IMR-90 (cell line): ENCODE measurements around the gene ARMC8. TPM values are rescaled to one million over a fixed set of nuclear protein-coding genes. Genes with fewer than 3 reads are reported as not detected.

Source experiments
- ATAC-seq: fragments of 200-7000 bp; cut with Tn5 transposase; 2 replicates; pipeline ENCODE4 v1.9.1; 2020; ENCODE audit warnings: low read depth, mild to moderate bottlenecking, moderate library complexity
- BruUV-seq: library from RNA; stranded (reverse); fragments of 400-500 nt; replicated peaks from 2 replicates; lab custom pipeline; 2021; lab: Mats Ljungman, UMichigan
- CTCF ChIA-PET: fragments of 300-600 bp; formaldehyde crosslinking; extraction: SDS; loops from one replicate; lab custom pipeline; 2021; ENCODE audit warnings: antibody characterized with exemption; lab: Yijun Ruan, JAX
- POLR2A ChIA-PET: fragments of 300-600 bp; sonication (Branson Sonifier 250); formaldehyde crosslinking; loops from one replicate; lab custom pipeline; 2022; ENCODE audit warnings: antibody characterized with exemption; ENCODE audit not compliant: unreplicated experiment; lab: Charles Lee
- DNase-seq: peaks from one replicate; pipeline ENCODE4 v3.0.0; 2013
- H2AFZ ChIP-seq: replicated peaks from 2 replicates; pipeline ENCODE3; 2013; ENCODE audit warnings: low read length, mild to moderate bottlenecking; ENCODE audit not compliant: poor library complexity
- H2AK5ac ChIP-seq: 2 replicates; pipeline ENCODE4 v1.6.1; 2013; ENCODE audit warnings: low read depth, low read length, inconsistent platforms
- H2AK9ac ChIP-seq: replicated peaks from 2 replicates; pipeline ENCODE3; 2013; ENCODE audit warnings: mild to moderate bottlenecking, low read depth, low read length, moderate library complexity; ENCODE audit not compliant: poor library complexity
- H2BK120ac ChIP-seq: 2 replicates; pipeline ENCODE4 v1.6.1; 2013; ENCODE audit warnings: low read depth, low read length, inconsistent platforms
- H2BK15ac ChIP-seq: 3 replicates; pipeline ENCODE4 v1.6.1; 2013; ENCODE audit warnings: low read depth, low read length, inconsistent platforms
- H2BK20ac ChIP-seq: 2 replicates; pipeline ENCODE4 v1.6.1; 2013; ENCODE audit warnings: low read depth, mild to moderate bottlenecking, inconsistent platforms, low read length, moderate library complexity
- H2BK5ac ChIP-seq: 2 replicates; pipeline ENCODE4 v1.6.1; 2013; ENCODE audit warnings: mild to moderate bottlenecking, low read depth, low read length, inconsistent platforms; ENCODE audit not compliant: poor library complexity, severe bottlenecking
- H3K14ac ChIP-seq: replicated peaks from 2 replicates; pipeline ENCODE4 v1.6.1; 2013; ENCODE audit warnings: low read depth, low read length, inconsistent platforms
- H3K18ac ChIP-seq: 2 replicates; pipeline ENCODE4 v1.6.1; 2013; ENCODE audit warnings: low read depth, low read length, control low read depth
- H3K23ac ChIP-seq: 2 replicates; pipeline ENCODE4 v1.6.1; 2013; ENCODE audit warnings: low read depth, low read length, inconsistent platforms
- H3K27ac ChIP-seq: 2 replicates; pipeline ENCODE4 v1.5.1; 2013; ENCODE audit warnings: mild to moderate bottlenecking, control low read depth, low read length; ENCODE audit not compliant: insufficient read depth
- H3K27me3 ChIP-seq: 2 replicates; pipeline ENCODE4 v1.6.1; 2013; ENCODE audit warnings: low read length; ENCODE audit not compliant: control insufficient read depth, insufficient read depth
- H3K36me3 ChIP-seq: 2 replicates; pipeline ENCODE4 v1.6.1; 2013; ENCODE audit warnings: low read length, mixed read lengths; ENCODE audit not compliant: control insufficient read depth, insufficient read depth
- H3K4ac ChIP-seq: 2 replicates; pipeline ENCODE4 v1.6.1; 2013; ENCODE audit warnings: low read depth, low read length, inconsistent platforms
- H3K4me1 ChIP-seq: 2 replicates; pipeline ENCODE4 v1.6.1; 2013; ENCODE audit warnings: low read length, mixed read lengths; ENCODE audit not compliant: control insufficient read depth, insufficient read depth
- H3K4me2 ChIP-seq: 2 replicates; pipeline ENCODE4 v1.6.1; 2013; ENCODE audit warnings: low read depth, mild to moderate bottlenecking, control low read depth, low read length, moderate library complexity
- H3K4me3 ChIP-seq: 2 replicates; pipeline ENCODE4 v1.5.1; 2013; ENCODE audit warnings: low read depth, mild to moderate bottlenecking, control low read depth, low read length, moderate library complexity; ENCODE audit not compliant: insufficient read depth
- H3K56ac ChIP-seq: 2 replicates; pipeline ENCODE4 v1.6.1; 2013; ENCODE audit warnings: low read length, inconsistent platforms; ENCODE audit not compliant: insufficient read depth; ENCODE audit errors: extremely low read depth
- H3K79me1 ChIP-seq, 2 experiments: 2 replicates each; pipeline ENCODE4 v1.6.1; 2013; ENCODE audit warnings: low read length in 2 of 2, inconsistent platforms in 1 of 2, low read depth in 1 of 2
- H3K9ac ChIP-seq: 2 replicates; pipeline ENCODE4 v1.6.1; 2013; ENCODE audit warnings: low read depth, low read length, control low read depth
- H3K9me1 ChIP-seq: 2 replicates; pipeline ENCODE4 v1.6.1; 2013; ENCODE audit warnings: low read length, inconsistent platforms; ENCODE audit not compliant: insufficient read depth
- H3K9me3 ChIP-seq: 2 replicates; pipeline ENCODE4 v1.6.1; 2013; ENCODE audit warnings: low read length; ENCODE audit not compliant: control insufficient read depth, insufficient read depth
- H4K20me1 ChIP-seq: 2 replicates; pipeline ENCODE4 v1.6.1; 2013; ENCODE audit warnings: low read length, inconsistent platforms; ENCODE audit not compliant: insufficient read depth
- H4K5ac ChIP-seq: 2 replicates; pipeline ENCODE4 v1.6.1; 2013; ENCODE audit warnings: mild to moderate bottlenecking, low read depth, low read length, control low read depth
- H4K8ac ChIP-seq, 2 experiments: 2 replicates each; pipeline ENCODE4 v1.6.1; 2013; ENCODE audit warnings: low read depth in 2 of 2, low read length in 2 of 2, control low read depth in 1 of 2, inconsistent platforms in 1 of 2
- H4K91ac ChIP-seq: 2 replicates; pipeline ENCODE4 v1.6.1; 2013; ENCODE audit warnings: low read depth, low read length, inconsistent platforms; ENCODE audit not compliant: insufficient read depth
- BHLHE40 ChIP-seq: fragments of 150-350 bp; IDR thresholded peaks from 2 replicates; pipeline ENCODE4 v1.6.1; 2016; ENCODE audit warnings: mild to moderate bottlenecking, low read depth, low read length
- CHD1 ChIP-seq: IDR thresholded peaks from 2 replicates; pipeline ENCODE4 v1.6.1; 2012; ENCODE audit warnings: low read depth, low read length, improper control_type of control experiment
- ELK1 ChIP-seq: fragments of 150-350 bp; IDR thresholded peaks from 2 replicates; pipeline ENCODE4 v1.6.1; 2016; ENCODE audit warnings: low read depth, mild to moderate bottlenecking, low read length, moderate library complexity, borderline replicate concordance
- MXI1 ChIP-seq: IDR thresholded peaks from 2 replicates; pipeline ENCODE4 v1.6.1; 2012; ENCODE audit warnings: low read depth, mild to moderate bottlenecking, low read length, moderate library complexity, borderline replicate concordance
- POLR2A ChIP-seq: IDR thresholded peaks from 2 replicates; pipeline ENCODE4 v1.6.1; 2012; ENCODE audit warnings: mild to moderate bottlenecking, low read depth, low read length
- RAD21 ChIP-seq: IDR thresholded peaks from 2 replicates; pipeline ENCODE4 v1.6.1; 2012; ENCODE audit warnings: low read length, improper control_type of control experiment
- WGBS, 2 experiments: methylation state at CpG; one replicate each; pipeline versions ENCODE4 v1.1.5 to v1.1.7; 2013; ENCODE audit warnings: missing lambda C conversion rate in 2 of 2; ENCODE audit not compliant: insufficient read length in 1 of 2; ENCODE audit errors: extremely low coverage in 2 of 2; 5-methylcytosine and 5-hydroxymethylcytosine counted together
- dilution Hi-C: fragments of 300-500 bp; cut with HindIII; formaldehyde crosslinking; loops from one replicate; pipeline ENCODE4 v1.14.3; 2018; ENCODE audit warnings: low sequenced_read_pairs; ENCODE audit not compliant: unreplicated experiment
- in situ Hi-C: fragments of 300-500 bp; cut with MboI; formaldehyde crosslinking; loops from 3 replicates; pipeline ENCODE4 v1.14.3; 2019; ENCODE audit warnings: low sequenced_read_pairs, inconsistent platforms, mixed read lengths
- intact Hi-C: fragments of 100-400 bp; cut with micrococcal nuclease; formaldehyde crosslinking; loops from 2 replicates; pipeline ENCODE4 v1.10.0; 2022
- polyA plus RNA-seq, 3 experiments: library from polyadenylated mRNA; depleted of rRNA; stranded (reverse); fragments of >200 nt; gene quantifications; 2 replicates each; pipeline ENCODE4 v1.2.3, GENCODE V29; 2012; ENCODE audit warnings: low replicate concordance in 1 of 3
- total RNA-seq: library from RNA; depleted of rRNA; stranded (reverse); fragments of >200 nt; gene quantifications from 2 replicates; pipeline ENCODE4 v1.2.3, GENCODE V29; 2012

Gene ARMC8
- total and polyA plus RNA-seq, 2 of the 4 experiments (the other 2 are of a cell fraction) = 39.1 to 75.1 TPM

GRCh38 chr3:138187296-138188012, at the start of gene ARMC8 (continued):
- no peak for TF ChIP-seq ELK1
- TF ChIP-seq BHLHE40 = no peak
- TF ChIP-seq RAD21 = no peak
- peak; percentile 33; the same call in 1 of the 2 replicates for TF ChIP-seq MXI1

DNA sequence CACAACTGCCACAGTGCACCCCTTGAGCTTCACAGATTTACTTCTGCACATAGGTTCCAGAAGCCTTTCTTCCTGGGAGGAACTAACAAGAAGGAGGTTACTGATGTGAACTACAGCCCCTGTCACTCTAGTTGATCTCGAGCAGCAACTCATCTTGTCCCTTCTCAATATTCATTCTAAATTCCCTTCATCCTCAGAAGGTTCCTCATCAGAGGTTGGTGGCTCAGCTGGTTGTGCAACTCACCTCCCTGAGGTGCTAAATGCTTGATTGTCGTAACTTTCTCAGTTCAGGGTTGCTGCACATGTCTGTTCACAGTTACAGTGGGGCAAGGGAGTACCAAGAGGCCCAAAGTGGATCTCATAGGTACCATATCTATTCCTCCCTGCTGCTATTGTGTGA, 49.2 kb upstream of the ARMC8 start:
- H3K27me3 ChIP-seq = peaks cover 10% of the 10 kb centered on the region
- DNase-seq = no peak
- dilution Hi-C loops (no loop called here), in situ Hi-C loops (no loop called here), intact Hi-C loops (no loop called here)
- H2AK9ac ChIP-seq = no peak overlapping the region
- H4K20me1 ChIP-seq = no peaks in the 10 kb centered on the region
- no peak overlapping the region for H2AK5ac ChIP-seq
- H3K4me1 ChIP-seq = peaks cover 3% of the 10 kb centered on the region
- no peaks in the 10 kb centered on the region for H3K36me3 ChIP-seq
- H3K18ac ChIP-seq = no peak overlapping the region
- no peak overlapping the region for H4K91ac ChIP-seq
- H3K4me3 ChIP-seq = no peak overlapping the region
- H3K23ac ChIP-seq = no peak overlapping the region
- WGBS, 2 experiments = no CpG with 5 or more reads among the region's 2 CpGs
- no peak for TF ChIP-seq CHD1
- no peak for TF ChIP-seq POLR2A
- no peak overlapping the region for H2BK15ac ChIP-seq
- H3K9ac ChIP-seq = no peak overlapping the region
- H3K14ac ChIP-seq = no peak overlapping the region
- ATAC-seq = no peak
- POLR2A ChIA-PET = no interaction called here
- no peak overlapping the region for H2BK5ac ChIP-seq
- no peak overlapping the region for H2BK120ac ChIP-seq
- H4K5ac ChIP-seq = no peak overlapping the region
- no peaks in the 10 kb centered on the region for H3K79me1 ChIP-seq
- no peak overlapping the region for H4K8ac ChIP-seq
- H3K56ac ChIP-seq = no peak overlapping the region
- no TSS peak for BruUV-seq
- no peak overlapping the region for H3K27ac ChIP-seq
- H3K9me1 ChIP-seq = no peaks in the 10 kb centered on the region
- H3K9me3 ChIP-seq = no peaks in the 10 kb centered on the region
- CTCF ChIA-PET = interaction anchor here (0.6 kb wide), 1 partner anchor 79 kb away, joined by 3 read pairs; no protein-coding TSS in a partner anchor
- H2BK20ac ChIP-seq = no peak overlapping the region
- no peak overlapping the region for H3K4ac ChIP-seq
- H2AFZ ChIP-seq = no peak overlapping the region
- H3K4me2 ChIP-seq = no peak overlapping the region
